GM21423 (cell line): ENCODE data around the gene ANO2.
"Not testable (repeated sequence)": the region's sequence is repeated elsewhere in the genome, so short reads cannot be mapped to it uniquely, and the experiment has no call there.

Experiments used
- ATAC-seq: cut with Tn5 transposase; IDR thresholded peaks from one replicate; pipeline ENCODE4 v1.9.1; 2021; ENCODE audit warnings: mild to moderate bottlenecking, moderate library complexity; ENCODE audit not compliant: unreplicated experiment

ANO2 gene

GRCh38 chr12:5689773-5690172 lies 255.3 kb downstream of the ANO2 start:
- ATAC-seq: no peak

- ATAC-seq: no peak
Observed at GRCh38 chr12:5688226-5688625, 256.8 kb downstream of the ANO2 start.

GRCh38 chr12:5685935-5686334 lies 259.1 kb downstream of the ANO2 start:
- ATAC-seq: no peak

GRCh38 chr12:5684989-5685388 lies 260.1 kb downstream of the ANO2 start:
- ATAC-seq: no peak

- ATAC-seq: no peak
Observed at GRCh38 chr12:5682581-5682980, 262.5 kb downstream of the ANO2 start.

GRCh38 chr12:5678176-5678575 lies 266.9 kb downstream of the ANO2 start:
- no peak for ATAC-seq

- not testable (repeated sequence) for ATAC-seq
Observed at GRCh38 chr12:5669624-5670023, 275.4 kb downstream of the ANO2 start.

- ATAC-seq: no peak
Observed at GRCh38 chr12:5665615-5666014, 279.4 kb downstream of the ANO2 start.

- ATAC-seq: no peak
Observed at GRCh38 chr12:5661811-5662210, 283.2 kb downstream of the ANO2 start.

GRCh38 chr12:5660238-5660637 lies 284.8 kb downstream of the ANO2 start:
- ATAC-seq: no peak

GRCh38 chr12:5658339-5658941 lies 286.6 kb downstream of the ANO2 start:
- ATAC-seq: not testable (repeated sequence)

GRCh38 chr12:5656836-5657235 lies 288.2 kb downstream of the ANO2 start:
- ATAC-seq: no peak

GRCh38 chr12:5655120-5655519 lies 289.9 kb downstream of the ANO2 start:
- ATAC-seq: no peak

- ATAC-seq: no peak
Observed at GRCh38 chr12:5654019-5654418, 291.0 kb downstream of the ANO2 start.

- ATAC-seq: no peak
Observed at GRCh38 chr12:5650829-5651461, 294.1 kb downstream of the ANO2 start.

- ATAC-seq: no peak
Observed at GRCh38 chr12:5650281-5650680, 294.8 kb downstream of the ANO2 start.

- no peak for ATAC-seq
Observed at GRCh38 chr12:5648692-5649359, 296.2 kb downstream of the ANO2 start.

GRCh38 chr12:5643266-5643665 lies 301.8 kb downstream of the ANO2 start:
- no peak for ATAC-seq

- ATAC-seq: no peak
Observed at GRCh38 chr12:5637698-5638097, 307.4 kb downstream of the ANO2 start.

GRCh38 chr12:5636907-5637306 lies 308.2 kb downstream of the ANO2 start:
- ATAC-seq: no peak

GRCh38 chr12:5633106-5633505 lies 312.0 kb downstream of the ANO2 start:
- ATAC-seq: no peak

- ATAC-seq: no peak
Observed at GRCh38 chr12:5632453-5632852, 312.6 kb downstream of the ANO2 start.
